GM12878 (cell line): ENCODE data around the gene WDSUB1. TPM values are rescaled to one million over a fixed set of nuclear protein-coding genes. Genes with fewer than 3 reads are reported as not detected.
A peak's percentile ranks its signal among the peaks of the same experiment; 100 is the strongest.

Source experiments
- BCL3 ChIP-seq: IDR thresholded peaks from 2 replicates; pipeline ENCODE4 v1.6.1; 2011; ENCODE audit warnings: borderline replicate concordance, low read depth, mild to moderate bottlenecking, moderate library complexity, low read length; ENCODE audit not compliant: insufficient read depth, poor library complexity, severe bottlenecking
- BHLHE40 ChIP-seq, 2 experiments: fragments of 450-650 bp in 1 of 2; IDR thresholded peaks; 2 replicates each; pipeline ENCODE4 v1.6.1; 2011 to 2017; ENCODE audit warnings: low read depth in 2 of 2, borderline replicate concordance in 1 of 2, improper control_type of control experiment in 1 of 2, low read length in 1 of 2, mild to moderate bottlenecking in 1 of 2
- CHD2 ChIP-seq: IDR thresholded peaks from 2 replicates; pipeline ENCODE4 v1.6.1; 2011; ENCODE audit warnings: low read depth, low read length, improper control_type of control experiment, borderline replicate concordance
- CUX1 ChIP-seq: IDR thresholded peaks from 2 replicates; pipeline ENCODE4 v1.6.1; 2012; ENCODE audit warnings: improper control_type of control experiment, low read depth, low read length; ENCODE audit not compliant: insufficient replicate concordance
- EGR1 ChIP-seq, 2 experiments: IDR thresholded peaks; 1 replicate in 1 of 2; 2 replicates in 1 of 2; pipeline ENCODE4 v1.6.1; 2011 to 2012; ENCODE audit warnings: low read depth in 2 of 2, low read length in 2 of 2, borderline replicate concordance in 1 of 2, mild to moderate bottlenecking in 1 of 2, moderate library complexity in 1 of 2
- LARP7 ChIP-seq: fragments of 450-650 bp; IDR thresholded peaks from 2 replicates; pipeline ENCODE4 v1.6.1; 2017; ENCODE audit warnings: mild to moderate bottlenecking
- NR2C1 ChIP-seq: fragments of 450-650 bp; IDR thresholded peaks from 2 replicates; pipeline ENCODE4 v1.6.1; 2017; ENCODE audit warnings: antibody characterized with exemption, mild to moderate bottlenecking, moderate library complexity
- PKNOX1 ChIP-seq: fragments of 450-650 bp; IDR thresholded peaks from 2 replicates; pipeline ENCODE4 v1.6.1; 2016; ENCODE audit warnings: mild to moderate bottlenecking
- POU2F2 ChIP-seq: IDR thresholded peaks from 3 replicates; pipeline ENCODE4 v1.6.1; 2011; ENCODE audit warnings: low read depth, mild to moderate bottlenecking, low read length, borderline replicate concordance
- RAD21 ChIP-seq: IDR thresholded peaks from 2 replicates; pipeline ENCODE4 v1.6.1; 2011; ENCODE audit warnings: mild to moderate bottlenecking, low read depth, low read length, moderate library complexity; ENCODE audit not compliant: insufficient read depth
- RAD51 ChIP-seq: fragments of 450-650 bp; IDR thresholded peaks from 2 replicates; pipeline ENCODE4 v1.6.1; 2016; ENCODE audit warnings: moderate library complexity, mild to moderate bottlenecking, inconsistent platforms
- RB1 ChIP-seq: fragments of 450-650 bp; formaldehyde crosslinking; IDR thresholded peaks from 2 replicates; pipeline ENCODE4 v1.6.1; 2017; ENCODE audit warnings: mild to moderate bottlenecking, borderline replicate concordance
- SIX5 ChIP-seq: IDR thresholded peaks from 2 replicates; pipeline ENCODE4 v1.6.1; 2011; ENCODE audit warnings: mild to moderate bottlenecking, low read depth, low read length, moderate library complexity; ENCODE audit not compliant: severe bottlenecking
- STAT1 ChIP-seq: fragments of 450-650 bp; conservative IDR thresholded peaks from 2 replicates; pipeline ENCODE4 v1.6.1; 2014; ENCODE audit warnings: antibody characterized with exemption, mild to moderate bottlenecking
- YY1 ChIP-seq: IDR thresholded peaks from 2 replicates; pipeline ENCODE4 v1.6.1; 2011; ENCODE audit warnings: low read depth, mild to moderate bottlenecking, low read length
- ZBED1 ChIP-seq: IDR thresholded peaks from 2 replicates; pipeline ENCODE4 v1.6.1; 2016; ENCODE audit warnings: borderline replicate concordance
- ZBTB4 ChIP-seq: fragments of 450-650 bp; formaldehyde crosslinking; IDR thresholded peaks from 2 replicates; pipeline ENCODE4 v1.4.0; 2022; ENCODE audit warnings: mild to moderate bottlenecking, moderate library complexity
- ZNF384 ChIP-seq: IDR thresholded peaks from 2 replicates; pipeline ENCODE4 v1.6.1; 2012; ENCODE audit warnings: low read depth, mild to moderate bottlenecking, low read length, improper control_type of control experiment, borderline replicate concordance
- polyA plus RNA-seq, 11 experiments: library from polyadenylated mRNA; depleted of rRNA in 4 of 11; unstranded in 6 of 11; stranded (reverse) in 5 of 11; fragments of >200 nt; fragmentation: Nextera tagmentation in 4 of 11; fragmentation: Illumina TruSeq in 1 of 11; extraction: Ambion mirVana in 4 of 11; extraction: Trizol in 1 of 11; gene quantifications; 1 replicate in 1 of 11; 2 replicates in 10 of 11; pipeline versions ENCODE4 v1.2.1 to v1.2.3, GENCODE V29; 2011 to 2016; ENCODE audit warnings: inconsistent platforms in 2 of 11, missing spikeins in 2 of 11, low read depth in 1 of 11
- total RNA-seq, 4 experiments: library from RNA; depleted of rRNA in 3 of 4; stranded (reverse); fragments of >200 nt in 3 of 4; fragmentation: Illumina TruSeq in 1 of 4; extraction: Trizol in 1 of 4; gene quantifications; 2 replicates each; pipeline versions ENCODE4 v1.2.1 to v1.2.3, GENCODE V29; 2013 to 2021

WDSUB1 gene
- total and polyA plus RNA-seq, 10 of the 15 experiments (the other 5 are each of a cell fraction or from before 2014, with no cell fraction given) = 4.4 to 12.7 (median 7.6) TPM

GRCh38 chr2:159286709-159287441, 372 bp upstream of the WDSUB1 start (continued):
- no peak for TF ChIP-seq ZBTB4 (CRISPR knock-in tag)
- no peak for TF ChIP-seq STAT1
- no peak for TF ChIP-seq POU2F2
- no peak for TF ChIP-seq BCL3
- TF ChIP-seq CUX1 = no peak
- no peak for TF ChIP-seq RB1
- no peak for TF ChIP-seq NR2C1
- TF ChIP-seq EGR1 (IDR thresholded peaks at IDR 0.05; ENCODE audit: borderline replicate concordance in 1 of 2, low read depth in 2 of 2, low read length in 2 of 2) = no peak
- TF ChIP-seq SIX5 = no peak
- TF ChIP-seq RAD21 = no peak
- TF ChIP-seq ZBED1 = no peak
- TF ChIP-seq BHLHE40 (IDR thresholded peaks at IDR 0.05; ENCODE audit: borderline replicate concordance in 1 of 2, low read depth in 2 of 2, low read length in 1 of 2) = no peak
- no peak for TF ChIP-seq PKNOX1
- TF ChIP-seq CHD2 = 0 out of 2 replicates have a peak, but pooled peaks have one; percentile 9
- peak; percentile 6; the same call in 1 of the 2 replicates for TF ChIP-seq YY1
- no peak for TF ChIP-seq RAD51
- TF ChIP-seq ZNF384 = no peak
- no peak for TF ChIP-seq LARP7
